NCI-H748 treated with DMSO at 0.1 percent for 48 hours (cell line): ENCODE results near the gene FOXN1.

ENCODE experiments used
- DNase-seq: peaks from one replicate; lab custom pipeline; 2025; lab: John Stamatoyannopoulos, UW

FOXN1 gene

GRCh38 chr17:28477928-28478327, 28.2 kb upstream of the FOXN1 start:
- DNase-seq: no peak

GRCh38 chr17:28478712-28479615, 27.2 kb upstream of the FOXN1 start:
- no peak for DNase-seq

GRCh38 chr17:28480278-28480677, 25.9 kb upstream of the FOXN1 start:
- no peak for DNase-seq

- DNase-seq: no peak
Observed at GRCh38 chr17:28480799-28481571, 25.2 kb upstream of the FOXN1 start.

- no peak for DNase-seq
Observed at GRCh38 chr17:28482551-28483199, 23.5 kb upstream of the FOXN1 start.

- no peak for DNase-seq
Observed at GRCh38 chr17:28484296-28484695, 21.9 kb upstream of the FOXN1 start.

- no peak for DNase-seq
Observed at GRCh38 chr17:28485049-28485448, 21.1 kb upstream of the FOXN1 start.

- DNase-seq: no peak
Observed at GRCh38 chr17:28487881-28488532, 18.1 kb upstream of the FOXN1 start.

GRCh38 chr17:28488533-28489276, 17.4 kb upstream of the FOXN1 start:
- no peak for DNase-seq

GRCh38 chr17:28491286-28491685, 14.9 kb upstream of the FOXN1 start:
- DNase-seq: no peak

- DNase-seq: no peak
Observed at GRCh38 chr17:28491860-28492259, 14.3 kb upstream of the FOXN1 start.

GRCh38 chr17:28492352-28493310, 13.5 kb upstream of the FOXN1 start:
- DNase-seq: no peak

GRCh38 chr17:28493460-28493859, 12.7 kb upstream of the FOXN1 start:
- DNase-seq: no peak

- DNase-seq: peak; percentile 59
Observed at GRCh38 chr17:28494445-28495188, 11.5 kb upstream of the FOXN1 start.

- DNase-seq: no peak
Observed at GRCh38 chr17:28495635-28496034, 10.5 kb upstream of the FOXN1 start.

- peak; percentile 62 for DNase-seq
Observed at GRCh38 chr17:28497931-28498330, 8.2 kb upstream of the FOXN1 start.

- DNase-seq: no peak
Observed at GRCh38 chr17:28498652-28499363, 7.3 kb upstream of the FOXN1 start.

- peak; percentile 26 for DNase-seq
Observed at GRCh38 chr17:28499364-28499664, 6.8 kb upstream of the FOXN1 start.
